Measurements from ENCODE around the gene CAMSAP1. TPM values are rescaled to one million over a fixed set of nuclear protein-coding genes. Genes with fewer than 3 reads are reported as not detected.
"Not testable (repeated sequence)": the region's sequence is repeated elsewhere in the genome, so short reads cannot be mapped to it uniquely, and the experiment has no call there.

Gene CAMSAP1
- total RNA-seq, 1 experiment from 2014 or later = 24.2 TPM

DNA sequence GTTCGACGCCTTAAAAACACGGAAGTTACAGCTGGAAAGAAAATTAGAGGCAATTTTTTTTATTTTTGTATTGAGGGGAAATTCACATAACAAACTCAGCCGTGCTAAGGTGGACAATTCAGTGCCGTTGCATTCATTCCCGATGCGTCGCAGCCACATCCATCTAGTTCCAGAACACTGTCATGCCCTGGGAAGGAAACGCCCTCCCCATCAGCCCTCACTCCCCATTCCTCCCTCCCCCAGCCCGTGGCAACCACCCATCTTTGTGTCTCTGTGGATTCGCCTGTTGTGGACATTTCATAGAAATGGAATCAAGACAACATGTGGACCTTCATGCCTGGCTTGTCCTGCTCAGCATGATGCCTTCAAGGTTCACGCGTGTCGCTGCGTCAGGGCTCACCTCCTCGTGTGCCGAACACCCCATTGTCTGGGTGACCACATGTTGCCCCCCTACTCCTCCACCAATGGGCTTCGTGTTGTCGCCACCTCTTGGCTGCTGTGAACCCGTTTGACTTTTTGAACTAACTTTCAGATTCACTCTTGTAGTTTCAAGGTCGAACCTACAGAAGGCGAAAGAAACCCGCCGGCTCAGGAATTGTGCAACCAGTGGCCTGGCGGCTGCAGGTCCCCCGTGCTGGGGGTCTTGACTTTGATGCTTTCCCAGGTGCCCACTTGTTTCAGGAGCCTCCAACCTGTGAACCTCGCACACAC is 17.4 kb upstream of the CAMSAP1 start:
- no peak for DNase-seq (ENCODE audit: extremely low read depth, low read depth)

DNA sequence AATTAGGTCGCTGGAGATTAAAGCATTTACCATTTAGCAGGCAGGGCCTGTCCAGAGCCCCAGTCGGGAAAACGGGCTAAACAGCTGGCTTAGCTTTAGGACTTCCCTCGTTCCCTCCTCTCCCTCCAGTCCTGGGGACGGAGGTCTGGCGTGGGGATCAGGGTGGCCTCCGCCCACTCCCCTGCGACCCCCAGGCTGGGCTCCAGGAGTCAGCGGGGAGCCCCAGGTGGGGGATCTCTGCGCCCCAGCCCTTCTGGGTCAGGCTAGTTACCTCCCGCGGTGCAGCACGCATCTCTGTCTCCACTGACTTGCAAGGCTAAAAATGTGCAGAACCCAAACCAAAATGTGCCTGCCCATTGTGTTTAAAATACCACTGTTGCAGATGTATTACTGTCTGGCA is 16.2 kb upstream of the CAMSAP1 start:
- no peak for DNase-seq (ENCODE audit: extremely low read depth, low read depth)

DNA sequence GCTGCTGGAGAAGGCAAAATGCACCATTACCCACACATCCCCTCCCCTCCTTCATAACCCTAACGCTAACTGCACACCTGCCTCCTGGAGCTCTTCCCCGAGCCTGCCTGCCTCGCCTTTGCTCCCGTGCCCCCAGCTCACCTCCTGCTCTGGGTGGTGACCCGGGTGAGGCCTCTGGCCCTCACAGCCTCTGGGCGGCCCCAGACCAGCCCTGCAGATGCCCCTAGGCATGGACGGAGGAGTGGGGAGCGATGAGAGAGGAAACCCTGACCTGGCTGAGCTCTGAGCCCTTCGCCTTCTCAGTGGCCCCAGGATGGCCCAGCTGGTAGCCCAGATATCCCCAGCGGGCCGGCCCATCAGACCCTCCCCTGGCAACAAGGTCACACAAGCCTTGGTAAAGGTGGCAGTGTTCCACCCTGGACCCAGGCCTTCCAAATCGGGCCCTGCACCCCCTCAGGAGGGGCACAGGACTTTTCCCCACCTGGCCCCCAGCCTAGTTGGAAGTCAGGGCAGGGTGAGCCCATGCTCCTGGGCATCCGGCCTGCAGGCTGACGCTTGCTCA is 14.5 kb upstream of the CAMSAP1 start:
- DNase-seq (ENCODE audit: extremely low read depth, low read depth) = no peak

DNA sequence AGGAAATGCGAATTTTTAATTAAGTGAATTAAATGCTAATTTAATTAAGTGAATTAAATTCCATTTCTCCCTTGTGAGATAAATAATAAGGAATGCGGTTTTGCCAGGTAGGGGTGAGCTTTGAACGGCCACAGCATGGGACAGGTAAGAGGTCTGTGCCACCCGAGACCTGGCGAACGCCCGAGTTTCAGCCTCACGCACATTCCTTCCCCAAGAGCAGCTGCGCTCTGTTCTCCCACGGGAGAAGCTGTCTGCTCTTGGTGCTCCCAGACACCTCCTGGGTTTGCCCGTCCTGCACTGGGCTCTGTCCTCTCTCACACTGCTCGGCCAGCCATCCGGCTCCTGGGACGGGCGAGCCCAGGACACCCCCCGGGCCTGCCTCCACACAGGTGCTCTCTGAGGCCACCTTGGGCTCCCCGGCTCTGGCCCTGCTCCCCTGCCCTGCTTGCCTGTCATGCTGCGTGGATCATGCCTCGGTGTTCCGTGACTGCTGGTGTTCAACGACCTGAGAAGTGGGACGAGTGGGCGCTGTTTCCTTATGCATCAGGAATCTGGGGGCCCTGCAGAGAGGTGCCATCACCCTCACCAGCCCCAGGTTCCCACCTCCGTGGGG is 13.7 kb upstream of the CAMSAP1 start:
- DNase-seq (ENCODE audit: extremely low read depth, low read depth) = no peak

DNA sequence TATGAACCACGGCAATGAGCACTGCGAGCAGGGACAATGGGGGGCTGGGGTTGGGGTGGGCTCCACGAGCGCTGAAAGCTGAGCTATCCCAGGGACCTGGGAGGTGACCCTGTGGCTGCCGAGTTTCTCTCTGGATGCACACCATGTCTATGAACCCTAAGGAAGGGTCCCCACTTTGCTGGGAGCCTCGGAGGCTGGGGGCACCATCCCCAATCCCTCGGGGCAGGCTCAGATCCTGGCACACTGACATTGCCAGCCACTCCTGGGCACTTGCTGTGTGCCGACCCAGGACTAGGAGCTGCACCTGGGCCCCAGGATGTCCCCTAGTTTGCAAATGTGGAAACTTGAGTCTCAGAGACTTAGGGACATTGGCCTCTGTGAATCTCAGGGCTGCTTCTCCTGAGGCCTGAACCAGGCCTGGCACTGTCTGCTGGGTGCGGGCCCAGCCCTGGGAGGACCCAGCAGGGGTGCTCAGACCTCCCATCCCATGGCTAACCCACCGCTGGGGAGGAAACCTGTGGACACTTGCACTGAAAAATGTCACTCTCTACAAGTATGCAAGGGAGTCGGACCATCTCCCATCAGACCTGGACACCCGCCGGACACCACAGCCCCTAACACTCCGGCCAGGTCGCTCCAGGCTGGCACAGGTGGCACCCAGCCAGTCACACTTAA is 13.0 kb upstream of the CAMSAP1 start:
- no peak for DNase-seq (ENCODE audit: extremely low read depth, low read depth)

DNA sequence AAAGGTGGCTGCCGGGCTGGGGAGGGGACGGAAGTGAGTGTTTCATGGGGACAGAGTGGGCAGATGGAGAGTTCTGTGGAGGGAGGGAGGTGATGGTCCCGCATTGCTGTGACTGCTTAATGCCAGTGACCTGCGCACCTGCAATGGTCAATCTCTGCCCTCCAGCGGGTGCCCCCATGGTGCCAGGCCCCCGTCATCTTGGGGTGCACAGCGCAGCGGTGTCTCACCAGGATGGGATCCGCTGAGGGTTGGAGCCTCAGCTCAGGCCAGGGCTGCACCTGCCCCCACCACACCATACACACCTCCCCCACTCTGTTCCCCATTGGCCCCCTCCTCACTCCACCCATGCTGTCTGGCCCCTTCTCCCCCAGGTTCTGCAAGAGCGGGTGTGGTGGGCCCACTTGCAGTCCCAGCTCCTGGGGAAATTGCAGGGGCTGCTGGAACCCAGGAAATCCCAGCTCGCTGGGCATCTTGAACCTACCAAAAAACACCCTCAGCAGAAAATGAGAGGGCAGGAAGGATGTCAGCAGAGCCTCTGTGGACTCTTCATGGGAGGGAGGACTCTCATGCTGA is 12.1 kb upstream of the CAMSAP1 start:
- DNase-seq (ENCODE audit: extremely low read depth, low read depth) = no peak

DNA sequence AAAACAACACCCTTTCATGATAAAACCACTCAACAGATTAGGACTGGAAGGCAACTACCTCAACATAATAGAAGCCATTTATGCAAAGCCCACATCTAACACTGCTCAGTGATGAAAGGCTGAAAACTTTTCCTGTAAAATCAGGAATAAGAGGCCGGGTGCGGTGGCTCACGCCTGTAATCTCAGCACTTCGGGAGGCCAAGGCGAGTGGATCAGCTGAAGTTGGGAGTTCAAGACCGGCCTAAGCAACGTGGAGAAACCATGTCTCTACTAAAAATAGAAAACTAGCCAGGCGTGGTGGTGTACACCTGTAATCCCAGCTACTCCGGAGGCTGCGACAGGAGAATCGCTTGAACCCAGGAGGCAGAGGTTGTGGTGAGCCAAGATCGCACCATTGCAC is 8.9 kb upstream of the CAMSAP1 start:
- not testable (repeated sequence) for DNase-seq (ENCODE audit: extremely low read depth, low read depth)

DNA sequence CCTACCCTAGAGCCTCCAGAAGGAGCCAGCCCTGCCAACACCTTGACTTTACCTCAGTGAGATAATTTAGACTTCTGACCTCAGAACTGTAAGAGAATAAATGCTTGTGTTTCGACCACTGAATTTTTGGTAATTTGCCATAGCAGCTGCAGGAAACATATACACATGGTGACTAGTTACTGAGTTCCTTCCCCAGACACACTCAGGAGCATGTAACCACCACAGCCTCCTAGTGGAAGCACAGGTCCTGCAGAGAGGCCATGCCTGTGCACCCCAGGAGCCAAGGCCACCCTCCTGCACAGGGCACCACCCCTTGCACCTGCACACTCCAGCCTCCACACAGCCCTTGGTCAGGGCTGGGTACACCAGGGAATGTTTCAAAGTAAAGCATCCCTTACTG is 7.6 kb upstream of the CAMSAP1 start:
- DNase-seq (ENCODE audit: extremely low read depth, low read depth) = no peak

DNA sequence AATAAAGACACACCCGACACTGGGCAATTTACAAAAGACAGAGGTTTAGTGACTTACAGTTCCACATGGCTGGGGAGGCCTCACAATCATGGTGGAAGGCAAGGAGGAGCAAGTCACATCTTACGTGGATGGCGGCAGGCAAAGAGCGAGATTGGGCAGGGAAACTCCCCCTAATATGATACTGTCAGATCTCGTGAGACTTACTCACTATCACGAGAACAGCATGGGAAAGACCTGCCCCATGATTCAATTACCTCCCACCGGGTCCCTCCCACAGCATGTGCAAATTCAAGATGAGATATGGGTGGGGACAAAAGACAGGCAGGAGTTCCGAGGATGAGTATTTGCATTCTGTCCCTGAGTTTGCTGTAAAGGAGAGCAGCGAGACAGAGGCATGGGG is 3.9 kb upstream of the CAMSAP1 start:
- not testable (repeated sequence) for DNase-seq (ENCODE audit: extremely low read depth, low read depth)

DNA sequence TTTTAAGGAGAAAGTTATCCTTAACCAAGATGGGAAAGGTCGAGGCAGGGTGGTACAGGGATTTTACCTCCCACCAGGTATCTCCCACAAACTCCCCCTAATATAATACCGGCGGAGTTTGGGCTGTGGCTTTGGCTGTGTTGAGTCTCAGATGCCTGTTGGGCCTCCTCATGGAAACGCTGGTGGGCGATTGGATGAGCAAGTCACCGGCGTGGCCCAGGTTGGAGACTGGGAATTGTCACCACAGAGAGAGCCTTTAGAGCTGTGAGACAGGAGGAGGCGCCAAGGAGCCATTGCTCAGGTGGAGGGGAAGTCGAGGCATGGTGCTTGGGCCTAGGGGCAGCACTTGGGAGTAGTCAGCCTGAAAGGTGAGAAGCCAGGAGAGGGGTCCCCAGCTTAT is 3.4 kb upstream of the CAMSAP1 start:
- no peak for DNase-seq (ENCODE audit: extremely low read depth, low read depth)

DNA sequence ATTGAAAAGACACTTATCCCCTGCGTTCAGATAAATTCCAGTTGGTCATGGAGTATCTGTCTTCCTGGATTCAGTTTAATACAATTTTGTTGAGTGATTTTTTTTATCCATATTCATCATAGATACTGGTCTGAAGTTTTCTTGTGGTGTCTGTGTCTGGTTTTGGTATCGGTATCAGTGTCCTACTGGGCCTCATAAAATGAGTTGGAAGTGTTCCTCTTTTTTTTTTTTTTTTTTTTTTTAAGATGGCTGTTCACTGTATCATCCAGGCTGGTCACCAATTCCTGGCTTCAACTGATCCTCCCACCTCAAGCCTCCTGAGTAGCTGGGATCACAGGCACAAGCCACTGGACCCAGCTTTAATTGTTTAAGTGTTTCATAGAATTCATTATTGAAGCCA is 2.9 kb upstream of the CAMSAP1 start:
- DNase-seq (ENCODE audit: extremely low read depth, low read depth) = no peak

DNA sequence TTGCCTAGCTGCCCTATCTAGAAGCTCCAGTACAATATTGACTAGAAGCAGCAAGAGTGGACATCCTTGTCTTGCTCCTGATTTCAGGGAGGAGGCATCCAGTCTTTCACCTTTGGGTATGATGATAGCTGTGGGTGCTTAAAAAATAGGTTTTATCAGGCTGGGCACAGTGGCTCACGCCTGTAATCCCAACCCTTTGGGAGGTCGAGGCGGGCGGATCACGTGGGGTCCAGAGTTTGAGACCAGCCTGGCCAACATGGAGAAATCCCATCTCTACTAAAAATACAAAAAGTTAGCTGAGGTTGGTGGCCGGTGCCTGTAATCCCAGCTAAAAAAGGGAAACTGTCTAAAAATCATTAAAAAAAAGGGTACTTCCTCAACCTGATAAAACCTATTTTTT is 2.0 kb upstream of the CAMSAP1 start:
- no peak for DNase-seq (ENCODE audit: extremely low read depth, low read depth)

DNA sequence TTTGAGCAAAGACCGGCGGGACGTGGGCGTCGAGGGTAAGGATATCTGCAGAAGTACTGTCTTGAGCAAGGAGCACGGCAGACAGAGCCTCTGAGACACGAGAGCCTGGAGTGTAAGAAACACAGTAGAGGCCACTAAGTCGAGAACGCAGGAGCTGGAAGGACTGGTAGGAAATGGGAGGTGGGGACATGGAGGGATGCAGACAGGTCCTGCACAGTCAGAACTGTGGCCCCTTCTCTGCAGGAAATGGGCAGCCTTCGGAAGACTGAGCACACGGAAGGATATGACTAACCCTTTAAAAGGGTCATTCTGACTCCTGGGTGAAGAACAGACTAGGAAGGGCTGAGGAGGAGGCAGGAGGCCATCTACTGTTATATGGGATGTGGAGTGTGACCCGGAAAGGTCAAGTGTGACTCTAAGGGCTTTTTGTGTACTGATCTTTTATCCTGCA is 1.4 kb upstream of the CAMSAP1 start:
- no peak for DNase-seq (ENCODE audit: extremely low read depth, low read depth)

DNA sequence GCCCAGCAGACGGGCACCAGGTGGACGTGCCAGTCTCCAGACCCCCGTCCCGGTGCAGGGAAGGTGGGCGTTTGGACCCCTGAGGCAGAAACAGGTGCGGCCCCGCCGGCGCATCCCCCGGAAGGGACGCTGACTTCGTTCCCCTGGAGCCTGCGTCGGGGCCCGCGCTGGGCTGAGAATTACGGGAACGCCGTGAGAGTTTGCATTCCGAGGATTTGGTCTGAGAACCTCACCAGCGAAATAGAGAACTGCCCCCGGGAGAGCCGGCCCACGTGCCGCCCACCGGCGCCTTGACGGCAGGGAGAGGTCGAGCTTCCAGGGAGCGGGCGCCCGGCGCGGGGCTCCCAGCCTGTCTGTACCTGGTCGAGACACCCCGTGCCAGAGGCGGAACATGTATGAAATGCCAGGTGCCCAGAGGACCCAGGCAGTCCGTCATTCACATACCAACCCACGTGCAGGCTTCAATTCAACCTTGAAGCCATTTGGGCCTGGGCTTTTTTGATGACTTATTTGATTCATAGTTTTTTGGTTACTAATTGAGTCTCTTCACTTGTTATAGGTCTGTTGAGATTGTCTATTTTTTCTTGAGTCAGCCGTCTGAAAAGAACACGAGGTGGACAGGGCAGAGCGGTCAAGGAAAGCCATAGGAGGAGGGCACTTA is 877 bp upstream of the CAMSAP1 start:
- no peak for DNase-seq (ENCODE audit: extremely low read depth, low read depth)

DNA sequence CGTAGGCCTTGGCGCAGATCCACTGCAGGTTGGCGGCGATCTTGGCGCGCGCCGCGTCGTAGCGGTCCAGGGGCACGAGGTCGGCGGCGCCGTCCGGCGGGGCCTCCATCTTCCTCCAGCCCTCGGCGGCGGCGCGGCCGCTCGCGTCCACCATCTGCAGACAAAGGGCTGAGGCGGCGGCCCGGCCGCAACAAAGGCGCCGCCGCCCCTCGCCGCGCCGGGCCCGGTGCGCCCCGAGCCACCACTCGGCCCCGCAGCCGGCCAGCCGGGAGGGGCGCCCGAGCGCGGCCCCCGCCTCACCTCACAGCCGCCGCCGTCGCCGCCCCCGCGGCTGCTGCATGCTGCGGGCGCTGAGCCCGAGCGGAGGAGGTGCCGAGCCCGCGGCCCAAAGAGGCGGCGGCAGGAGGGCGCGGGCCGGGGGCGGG is 328 bp downstream of the CAMSAP1 start:
- DNase-seq (ENCODE audit: extremely low read depth, low read depth) = no peak

DNA sequence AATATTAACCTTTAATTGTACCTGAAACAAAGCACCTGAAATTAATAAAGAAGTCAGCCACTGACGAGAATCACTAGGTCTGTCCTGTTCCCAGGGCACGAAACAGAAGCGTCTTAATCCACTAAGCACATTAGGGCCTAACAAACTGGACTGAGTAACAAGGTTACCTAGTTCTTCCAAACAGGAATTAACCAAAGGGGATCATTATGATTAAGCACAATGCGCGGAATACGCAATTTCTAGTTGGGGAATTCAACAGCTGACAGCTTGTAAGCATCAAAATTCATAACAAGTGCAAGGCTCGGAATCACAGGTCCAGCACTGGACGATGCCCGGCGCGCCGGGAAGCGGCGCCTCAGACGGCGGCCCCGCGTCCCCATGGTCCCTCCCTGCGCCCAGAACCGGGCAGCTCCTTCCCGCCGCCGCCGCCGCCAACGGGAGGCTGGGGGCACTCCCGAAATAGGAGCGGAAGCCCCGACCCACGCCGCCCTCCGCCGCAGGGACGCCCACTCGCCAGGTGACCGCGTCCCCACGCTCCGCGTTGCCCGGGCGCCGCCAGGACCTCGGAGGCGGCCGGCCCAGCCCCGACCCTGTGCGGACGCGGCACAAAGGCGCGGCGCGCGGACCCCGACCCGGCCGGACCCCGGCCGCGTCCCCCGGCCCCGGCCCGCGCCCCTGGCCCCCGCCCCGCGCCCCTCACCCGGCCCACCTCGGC is 898 bp downstream of the CAMSAP1 start:
- no peak for DNase-seq (ENCODE audit: extremely low read depth, low read depth)

DNA sequence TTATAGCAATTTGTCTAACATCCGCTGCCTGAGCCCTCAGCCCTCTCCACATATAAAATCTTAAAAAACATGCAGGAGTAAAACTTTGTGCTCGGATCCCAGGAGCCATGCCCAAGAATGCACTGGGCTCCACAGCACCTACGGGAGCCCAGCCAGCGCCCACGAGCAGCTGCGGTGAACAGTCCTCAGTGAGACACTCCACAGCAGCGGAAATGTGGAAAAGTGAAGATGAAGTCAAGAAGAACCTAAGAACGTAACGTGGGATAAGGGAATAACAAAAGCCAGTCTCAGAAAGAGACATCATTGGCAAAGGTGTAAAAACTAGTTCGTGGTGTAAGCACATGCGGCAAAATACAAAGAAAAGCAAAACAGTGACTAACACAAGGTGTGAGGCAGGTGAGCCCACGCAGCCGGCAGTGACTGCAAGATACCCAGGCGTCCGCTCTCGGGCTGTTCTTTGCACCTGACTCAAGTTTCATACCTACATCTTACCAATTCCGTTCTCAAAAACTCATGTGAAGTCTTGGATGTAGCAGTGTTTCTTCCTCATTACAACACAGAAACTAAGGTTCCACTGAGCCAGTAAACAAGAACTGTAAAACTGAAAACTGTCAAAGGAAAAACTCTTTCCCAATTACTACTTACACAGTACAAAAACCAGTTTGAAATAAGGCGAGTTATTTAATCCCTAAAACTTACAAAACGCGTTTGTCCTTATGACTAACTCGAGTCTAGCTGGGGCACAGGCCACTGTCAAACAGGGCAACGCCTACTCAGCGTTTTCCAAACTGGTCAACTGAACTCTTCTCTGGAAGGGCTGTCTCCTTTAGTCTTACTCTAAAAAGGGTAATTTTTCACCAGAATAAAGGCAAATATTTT is 1.7 kb downstream of the CAMSAP1 start:
- no peak for DNase-seq (ENCODE audit: extremely low read depth, low read depth)

DNA sequence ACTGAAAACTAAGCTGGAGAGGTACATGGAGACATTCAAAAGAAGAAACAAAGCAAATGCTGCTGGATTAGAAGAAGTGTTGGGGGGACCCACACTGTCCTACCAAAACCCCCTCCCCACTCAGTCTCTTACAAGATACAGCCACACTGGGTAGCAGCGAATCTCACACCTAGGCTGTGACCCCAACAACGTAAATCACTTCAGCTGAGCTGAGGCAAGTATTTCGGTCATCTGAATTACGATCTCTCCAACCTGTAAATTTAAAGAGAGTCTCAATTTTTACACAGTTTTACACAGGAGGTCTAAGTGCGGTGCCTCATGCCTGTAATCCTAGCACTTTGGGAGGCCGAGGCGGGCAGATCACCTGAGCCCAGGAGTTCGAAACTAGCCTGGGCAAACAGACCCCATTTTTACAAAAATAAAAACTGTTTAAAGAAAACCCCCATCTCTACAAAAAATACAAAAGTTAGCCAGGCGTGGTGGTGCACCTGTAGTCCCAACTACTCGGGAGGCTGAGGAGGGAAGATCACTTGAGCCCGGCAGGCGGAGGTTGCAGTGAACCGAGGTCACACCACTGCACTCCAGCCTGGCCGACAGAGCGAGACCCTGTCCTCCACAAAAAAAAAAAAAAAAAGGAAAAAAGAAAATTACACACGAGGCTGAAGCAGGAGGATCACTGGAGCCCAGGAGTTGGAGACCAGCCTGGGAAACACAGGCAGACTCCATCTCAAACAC is 3.4 kb downstream of the CAMSAP1 start:
- DNase-seq (ENCODE audit: extremely low read depth, low read depth) = no peak

DNA sequence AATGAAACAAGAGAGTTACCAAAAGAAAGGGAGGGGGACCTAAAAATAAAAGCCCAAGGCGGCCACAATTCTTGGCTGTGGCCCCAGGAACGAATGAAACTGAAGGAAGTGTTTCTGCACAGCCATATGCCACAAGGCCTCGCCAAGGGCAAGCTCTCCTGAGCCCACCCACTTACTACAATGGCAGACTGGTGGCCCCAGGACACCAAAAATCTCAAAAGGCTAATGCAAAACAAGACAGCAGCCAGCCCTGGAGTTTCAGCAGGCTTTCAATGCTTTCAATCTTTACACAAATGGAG is 4.0 kb downstream of the CAMSAP1 start:
- no peak for DNase-seq (ENCODE audit: extremely low read depth, low read depth)
